SK-N-SH treated with all-trans-retinoic acid at 6 μM for 48 hours (cell line): ENCODE results near the gene ZNF648.

Experiments used
- BACH2 ChIP-seq: fragments of 250-450 bp; sonication (Bioruptor Pico); IDR thresholded peaks from 2 replicates; pipeline ENCODE4 v1.9.0; 2021; ENCODE audit warnings: mild to moderate bottlenecking, borderline replicate concordance
- GLIS3 ChIP-seq: fragments of 250-450 bp; sonication (Bioruptor Pico); IDR thresholded peaks from 2 replicates; pipeline ENCODE4 v1.5.0; 2020; ENCODE audit warnings: mild to moderate bottlenecking, moderate library complexity
- ISL1 ChIP-seq: fragments of 250-450 bp; sonication (Bioruptor Pico); IDR thresholded peaks from 2 replicates; pipeline ENCODE4 v2.1.2; 2022; ENCODE audit warnings: mild to moderate bottlenecking, moderate library complexity
- RARB ChIP-seq: fragments of 250-450 bp; sonication (Bioruptor Pico); IDR thresholded peaks from 2 replicates; pipeline ENCODE4 v1.8.0; 2021; ENCODE audit warnings: mild to moderate bottlenecking, moderate library complexity
- SNAI2 ChIP-seq: fragments of 250-450 bp; sonication (Bioruptor Pico); IDR thresholded peaks from 2 replicates; pipeline ENCODE4 v1.5.0; 2020; ENCODE audit warnings: mild to moderate bottlenecking, moderate library complexity
- ZFP3 ChIP-seq: fragments of 250-450 bp; sonication (Bioruptor Pico); IDR thresholded peaks from 2 replicates; pipeline ENCODE4 v1.5.0; 2020; ENCODE audit warnings: mild to moderate bottlenecking, moderate library complexity
- ZNF8 ChIP-seq: fragments of 450-650 bp; formaldehyde crosslinking; IDR thresholded peaks from 2 replicates; pipeline ENCODE4 v1.5.0; 2020; ENCODE audit warnings: mild to moderate bottlenecking, moderate library complexity
- TF ChIP-seq, protein P1 (sequence below): fragments of 250-450 bp; sonication (Bioruptor Pico); IDR thresholded peaks from 2 replicates; pipeline ENCODE4 v1.5.1; 2021; ENCODE audit warnings: mild to moderate bottlenecking, moderate library complexity
- TF ChIP-seq, protein P2 (sequence below): fragments of 250-450 bp; sonication (Bioruptor Pico); IDR thresholded peaks from 2 replicates; pipeline ENCODE4 v1.8.0; 2020; ENCODE audit warnings: mild to moderate bottlenecking, moderate library complexity, borderline replicate concordance
- TF ChIP-seq, protein P3 (sequence below): fragments of 250-450 bp; sonication (Bioruptor Pico); IDR thresholded peaks from 2 replicates; pipeline ENCODE4 v1.5.1; 2020; ENCODE audit warnings: low read depth, mild to moderate bottlenecking, moderate library complexity

DNA sequence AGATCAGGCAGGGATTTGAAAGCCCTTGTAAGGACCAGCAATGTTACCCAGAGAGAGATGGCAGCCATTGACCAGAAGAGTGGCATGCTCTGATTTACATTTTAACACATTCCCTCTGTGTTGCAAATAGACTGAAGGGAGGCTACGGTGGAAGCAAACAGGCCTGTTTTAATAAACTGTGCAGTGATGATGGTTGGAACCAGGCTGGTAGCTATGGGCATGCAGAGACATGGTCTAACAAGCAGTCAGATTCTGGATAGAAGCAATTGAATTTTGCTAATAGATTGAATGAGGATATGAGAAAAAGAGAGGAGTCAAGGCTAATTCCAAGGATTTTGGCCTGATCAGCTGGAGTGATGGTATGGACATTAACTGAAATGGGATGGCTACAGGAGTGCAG lies 32.3 kb upstream of the ZNF648 start:
- TF ChIP-seq, protein P1, sequence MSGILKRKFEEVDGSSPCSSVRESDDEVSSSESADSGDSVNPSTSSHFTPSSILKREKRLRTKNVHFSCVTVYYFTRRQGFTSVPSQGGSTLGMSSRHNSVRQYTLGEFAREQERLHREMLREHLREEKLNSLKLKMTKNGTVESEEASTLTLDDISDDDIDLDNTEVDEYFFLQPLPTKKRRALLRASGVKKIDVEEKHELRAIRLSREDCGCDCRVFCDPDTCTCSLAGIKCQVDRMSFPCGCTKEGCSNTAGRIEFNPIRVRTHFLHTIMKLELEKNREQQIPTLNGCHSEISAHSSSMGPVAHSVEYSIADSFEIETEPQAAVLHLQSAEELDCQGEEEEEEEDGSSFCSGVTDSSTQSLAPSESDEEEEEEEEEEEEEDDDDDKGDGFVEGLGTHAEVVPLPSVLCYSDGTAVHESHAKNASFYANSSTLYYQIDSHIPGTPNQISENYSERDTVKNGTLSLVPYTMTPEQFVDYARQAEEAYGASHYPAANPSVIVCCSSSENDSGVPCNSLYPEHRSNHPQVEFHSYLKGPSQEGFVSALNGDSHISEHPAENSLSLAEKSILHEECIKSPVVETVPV (CRISPR knock-in tag) = no peak
- TF ChIP-seq, protein P2, sequence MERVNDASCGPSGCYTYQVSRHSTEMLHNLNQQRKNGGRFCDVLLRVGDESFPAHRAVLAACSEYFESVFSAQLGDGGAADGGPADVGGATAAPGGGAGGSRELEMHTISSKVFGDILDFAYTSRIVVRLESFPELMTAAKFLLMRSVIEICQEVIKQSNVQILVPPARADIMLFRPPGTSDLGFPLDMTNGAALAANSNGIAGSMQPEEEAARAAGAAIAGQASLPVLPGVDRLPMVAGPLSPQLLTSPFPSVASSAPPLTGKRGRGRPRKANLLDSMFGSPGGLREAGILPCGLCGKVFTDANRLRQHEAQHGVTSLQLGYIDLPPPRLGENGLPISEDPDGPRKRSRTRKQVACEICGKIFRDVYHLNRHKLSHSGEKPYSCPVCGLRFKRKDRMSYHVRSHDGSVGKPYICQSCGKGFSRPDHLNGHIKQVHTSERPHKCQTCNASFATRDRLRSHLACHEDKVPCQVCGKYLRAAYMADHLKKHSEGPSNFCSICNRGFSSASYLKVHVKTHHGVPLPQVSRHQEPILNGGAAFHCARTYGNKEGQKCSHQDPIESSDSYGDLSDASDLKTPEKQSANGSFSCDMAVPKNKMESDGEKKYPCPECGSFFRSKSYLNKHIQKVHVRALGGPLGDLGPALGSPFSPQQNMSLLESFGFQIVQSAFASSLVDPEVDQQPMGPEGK = no peak
- TF ChIP-seq ISL1 = no peak
- no peak for TF ChIP-seq RARB (CRISPR knock-in tag)
- TF ChIP-seq SNAI2 (CRISPR knock-in tag) = no peak
- no peak for TF ChIP-seq GLIS3 (CRISPR knock-in tag)
- no peak for TF ChIP-seq ZFP3 (CRISPR knock-in tag)
- TF ChIP-seq ZNF8 = no peak
- TF ChIP-seq, protein P3, sequence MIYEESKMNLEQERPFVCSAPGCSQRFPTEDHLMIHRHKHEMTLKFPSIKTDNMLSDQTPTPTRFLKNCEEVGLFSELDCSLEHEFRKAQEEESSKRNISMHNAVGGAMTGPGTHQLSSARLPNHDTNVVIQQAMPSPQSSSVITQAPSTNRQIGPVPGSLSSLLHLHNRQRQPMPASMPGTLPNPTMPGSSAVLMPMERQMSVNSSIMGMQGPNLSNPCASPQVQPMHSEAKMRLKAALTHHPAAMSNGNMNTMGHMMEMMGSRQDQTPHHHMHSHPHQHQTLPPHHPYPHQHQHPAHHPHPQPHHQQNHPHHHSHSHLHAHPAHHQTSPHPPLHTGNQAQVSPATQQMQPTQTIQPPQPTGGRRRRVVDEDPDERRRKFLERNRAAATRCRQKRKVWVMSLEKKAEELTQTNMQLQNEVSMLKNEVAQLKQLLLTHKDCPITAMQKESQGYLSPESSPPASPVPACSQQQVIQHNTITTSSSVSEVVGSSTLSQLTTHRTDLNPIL (CRISPR knock-in tag) = no peak
- no peak for TF ChIP-seq BACH2 (CRISPR knock-in tag)
